Esophagus squamous epithelium (tissue), 4 donors: ENCODE results near the gene ATXN7L2.

ENCODE experiments used
- CTCF ChIP-seq, 6 experiments: fragments of 450-650 bp in 4 of 6; fragments of 200-600 bp in 2 of 6; sonication (generic) in 2 of 6; IDR thresholded peaks; one replicate each; pipeline ENCODE4 v1.5.1; 2016 to 2019; ENCODE audit warnings: antibody characterized with exemption in 6 of 6, mild to moderate bottlenecking in 4 of 6, moderate library complexity in 4 of 6
- POLR2A ChIP-seq, 4 donors: fragments of 450-650 bp; IDR thresholded peaks; one replicate each; pipeline ENCODE4 v1.6.1; 2017; ENCODE audit warnings: antibody characterized with exemption in 4 of 4, mild to moderate bottlenecking in 4 of 4, moderate library complexity in 3 of 4

GRCh38 chr1:109497449-109498160 lies 13.9 kb downstream of the ATXN7L2 start:
- TF ChIP-seq POLR2A (IDR thresholded peaks at IDR 0.05) (no peak), CTCF (IDR thresholded peaks at IDR 0.05) (no peak)
